ENCODE measurements around the gene NOP16.

DNA sequence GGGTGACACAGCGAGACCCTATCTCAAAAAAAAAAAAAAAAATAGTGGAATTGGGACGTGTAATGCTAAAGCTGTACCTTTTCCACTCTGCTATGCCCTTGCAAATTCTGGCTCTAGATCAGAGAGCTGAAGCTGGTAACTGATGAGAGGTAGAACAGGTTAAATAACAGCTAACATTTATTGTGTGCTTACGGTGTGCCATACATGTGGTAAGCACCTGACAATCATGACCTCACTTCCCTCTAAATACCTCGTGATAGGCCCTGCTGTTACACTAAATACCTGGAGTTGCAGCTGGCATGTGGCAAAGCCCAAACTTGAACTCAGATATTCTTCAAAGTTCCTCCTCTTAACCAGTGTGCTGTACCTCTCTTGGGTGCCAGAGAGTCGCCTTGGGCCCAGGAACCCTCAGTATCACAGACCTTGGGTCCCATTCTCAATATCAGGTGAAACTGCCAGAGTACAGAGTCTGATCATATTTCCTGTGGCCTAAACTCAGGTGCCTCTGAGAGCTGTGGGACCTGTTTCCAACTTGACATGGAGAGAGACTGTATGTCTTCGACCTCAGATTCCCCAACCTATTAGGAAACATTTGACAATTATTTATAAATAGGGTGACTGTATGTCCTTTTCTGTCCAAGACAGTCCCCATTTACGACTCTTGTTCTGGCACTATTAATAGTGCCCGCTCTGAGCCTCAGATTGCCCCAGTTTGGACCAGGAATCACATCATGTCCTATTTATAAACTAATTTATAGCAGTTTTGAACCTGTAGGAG lies 18.3 kb downstream of the NOP16 start:
- TF ChIP-seq, protein P1, sequence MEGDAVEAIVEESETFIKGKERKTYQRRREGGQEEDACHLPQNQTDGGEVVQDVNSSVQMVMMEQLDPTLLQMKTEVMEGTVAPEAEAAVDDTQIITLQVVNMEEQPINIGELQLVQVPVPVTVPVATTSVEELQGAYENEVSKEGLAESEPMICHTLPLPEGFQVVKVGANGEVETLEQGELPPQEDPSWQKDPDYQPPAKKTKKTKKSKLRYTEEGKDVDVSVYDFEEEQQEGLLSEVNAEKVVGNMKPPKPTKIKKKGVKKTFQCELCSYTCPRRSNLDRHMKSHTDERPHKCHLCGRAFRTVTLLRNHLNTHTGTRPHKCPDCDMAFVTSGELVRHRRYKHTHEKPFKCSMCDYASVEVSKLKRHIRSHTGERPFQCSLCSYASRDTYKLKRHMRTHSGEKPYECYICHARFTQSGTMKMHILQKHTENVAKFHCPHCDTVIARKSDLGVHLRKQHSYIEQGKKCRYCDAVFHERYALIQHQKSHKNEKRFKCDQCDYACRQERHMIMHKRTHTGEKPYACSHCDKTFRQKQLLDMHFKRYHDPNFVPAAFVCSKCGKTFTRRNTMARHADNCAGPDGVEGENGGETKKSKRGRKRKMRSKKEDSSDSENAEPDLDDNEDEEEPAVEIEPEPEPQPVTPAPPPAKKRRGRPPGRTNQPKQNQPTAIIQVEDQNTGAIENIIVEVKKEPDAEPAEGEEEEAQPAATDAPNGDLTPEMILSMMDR (IDR thresholded peaks at IDR 0.05) = no peak
- TF ChIP-seq POLR2A (IDR thresholded peaks at IDR 0.05) = no peak

All from Peyer's patch (tissue), 4 donors.